GM18502 (cell line): ENCODE data around the gene PSTPIP1.

Experiments used
- ATAC-seq: cut with Tn5 transposase; IDR thresholded peaks from one replicate; pipeline ENCODE4 v1.9.1; 2021; ENCODE audit warnings: mild to moderate bottlenecking; ENCODE audit not compliant: unreplicated experiment, poor library complexity

The PSTPIP1 gene

GRCh38 chr15:76996526-76997401, 1.8 kb downstream of the PSTPIP1 start:
- ATAC-seq, result no peak

DNA sequence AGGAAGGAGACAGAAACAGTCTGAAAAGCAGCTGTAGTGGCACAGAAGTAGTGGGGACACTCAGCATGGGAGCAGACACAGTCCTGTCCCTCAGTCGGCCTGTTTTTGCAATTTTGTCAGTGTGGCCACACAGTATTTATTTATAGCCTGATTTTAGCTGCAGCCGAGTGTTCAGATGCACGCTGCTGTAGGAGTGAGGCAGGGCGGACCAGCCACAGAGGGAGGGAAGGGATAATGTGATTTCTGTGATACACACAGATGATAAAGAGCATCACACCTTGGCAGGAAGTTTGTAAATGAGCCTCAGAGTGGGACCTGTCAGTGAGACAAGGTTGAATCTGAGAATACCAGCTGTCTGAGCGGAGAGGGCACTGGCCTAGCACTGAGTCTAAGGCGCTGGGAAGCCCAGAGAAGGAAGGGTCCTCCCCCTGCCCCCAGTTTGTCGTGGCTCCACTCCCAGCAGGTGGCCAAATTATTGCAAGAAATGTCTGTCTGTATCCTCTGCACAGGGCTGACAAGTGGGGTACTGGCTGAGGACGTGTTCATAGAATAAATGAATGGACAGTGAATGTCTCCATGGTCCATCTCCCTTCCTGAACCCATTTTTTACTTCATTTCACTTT, 3.8 kb downstream of the PSTPIP1 start:
- ATAC-seq, result no peak

DNA sequence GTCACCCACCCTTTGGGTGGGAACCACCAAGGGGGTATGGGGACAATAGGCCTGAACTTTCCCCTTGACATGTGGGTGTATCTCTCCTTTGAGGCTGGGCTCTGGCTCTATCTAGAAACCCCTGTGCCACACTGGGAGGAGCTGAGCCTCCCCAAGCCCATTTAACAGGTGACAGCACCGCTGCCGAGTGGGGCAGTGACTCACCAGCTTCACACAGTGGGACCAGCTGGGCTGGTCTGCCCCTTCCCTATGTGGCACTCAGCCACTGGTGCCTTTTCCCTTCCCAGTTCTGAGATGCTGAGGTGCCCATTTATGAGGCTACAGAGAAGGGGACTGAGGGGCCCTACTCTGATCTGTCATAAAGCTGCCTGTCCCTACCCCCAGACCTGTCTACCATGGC, 5.1 kb downstream of the PSTPIP1 start:
- no peak for ATAC-seq

- no peak for ATAC-seq
Observed at GRCh38 chr15:77001351-77001750, 6.4 kb downstream of the PSTPIP1 start.

GRCh38 chr15:77001966-77002365, 7.0 kb downstream of the PSTPIP1 start:
- no peak for ATAC-seq

- no peak for ATAC-seq
Observed at GRCh38 chr15:77002436-77002835, 7.5 kb downstream of the PSTPIP1 start.

GRCh38 chr15:77002954-77003912, 8.3 kb downstream of the PSTPIP1 start:
- peak; percentile 81 for ATAC-seq

DNA sequence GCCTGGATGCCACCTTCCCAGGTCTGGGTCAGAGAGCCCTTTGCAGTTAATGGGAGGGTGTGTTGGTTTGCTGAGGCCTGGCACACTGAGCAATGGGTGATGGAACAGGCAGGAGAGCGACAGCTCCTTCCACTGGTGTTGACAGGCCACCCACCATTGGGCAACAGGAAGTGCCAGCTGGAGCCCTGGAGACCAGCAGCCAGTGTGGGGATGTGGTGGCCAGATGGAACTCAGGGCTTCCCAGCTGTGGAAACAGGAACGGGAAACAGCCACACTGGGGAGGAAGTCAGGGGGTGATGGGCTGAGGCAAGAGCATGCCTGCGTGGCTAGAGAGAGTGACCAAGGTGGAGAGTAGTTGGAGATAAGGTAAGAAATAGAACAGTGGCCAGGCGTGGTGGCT, 9.3 kb downstream of the PSTPIP1 start:
- ATAC-seq, result no peak

- ATAC-seq, result no peak
Observed at GRCh38 chr15:77009176-77009575, 14.2 kb downstream of the PSTPIP1 start.

DNA sequence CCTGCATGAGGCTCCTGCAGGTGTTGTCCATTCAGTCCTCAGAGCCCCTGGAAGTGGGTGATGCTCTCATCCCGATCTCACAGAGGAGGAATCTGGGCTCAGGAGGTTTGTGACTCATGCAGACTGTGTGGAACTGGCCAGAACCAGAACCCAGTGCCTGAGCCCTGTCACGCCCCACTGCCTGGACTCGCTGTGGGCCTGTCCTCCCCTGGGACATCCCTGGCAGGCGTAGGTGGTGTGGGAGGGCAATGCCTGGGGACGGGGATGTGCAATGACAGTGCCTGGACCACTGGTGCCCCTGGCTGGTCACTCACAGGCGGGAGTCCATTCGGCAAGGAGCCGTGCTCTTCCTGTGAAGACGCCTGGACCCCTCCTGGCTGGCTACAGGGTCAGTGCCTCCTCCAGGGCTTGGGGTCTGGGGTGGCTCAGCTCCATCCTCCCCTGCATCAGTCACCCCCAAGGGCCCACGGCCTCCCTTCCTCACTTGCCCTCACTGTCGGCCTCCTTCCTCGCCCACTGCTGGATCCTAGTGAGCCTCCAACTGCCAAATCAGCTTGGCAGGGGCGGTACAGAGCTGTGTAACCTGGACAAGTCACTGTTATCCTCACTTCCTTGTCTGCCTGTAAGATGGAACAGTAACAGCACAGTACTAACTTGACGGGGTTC, 14.9 kb downstream of the PSTPIP1 start:
- ATAC-seq, result no peak

DNA sequence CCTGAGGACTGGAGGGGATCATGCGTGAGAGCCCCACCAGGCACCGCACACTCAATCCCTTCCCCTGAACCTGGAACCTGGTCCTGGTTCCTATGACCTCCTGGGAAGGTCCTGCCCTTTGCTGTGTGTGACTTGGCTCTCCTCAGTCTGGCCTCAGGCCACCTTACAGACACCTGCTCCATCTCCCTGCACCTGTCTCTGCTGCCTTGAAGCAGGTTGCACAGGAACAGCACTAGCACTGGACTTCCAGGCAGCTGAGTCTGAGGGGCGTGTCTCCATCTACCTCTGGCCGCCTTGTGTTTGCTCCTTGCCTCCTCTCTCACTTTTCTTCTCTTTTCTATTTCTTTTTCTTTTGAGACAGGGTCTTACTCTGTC, 15.4 kb downstream of the PSTPIP1 start:
- no peak for ATAC-seq

DNA sequence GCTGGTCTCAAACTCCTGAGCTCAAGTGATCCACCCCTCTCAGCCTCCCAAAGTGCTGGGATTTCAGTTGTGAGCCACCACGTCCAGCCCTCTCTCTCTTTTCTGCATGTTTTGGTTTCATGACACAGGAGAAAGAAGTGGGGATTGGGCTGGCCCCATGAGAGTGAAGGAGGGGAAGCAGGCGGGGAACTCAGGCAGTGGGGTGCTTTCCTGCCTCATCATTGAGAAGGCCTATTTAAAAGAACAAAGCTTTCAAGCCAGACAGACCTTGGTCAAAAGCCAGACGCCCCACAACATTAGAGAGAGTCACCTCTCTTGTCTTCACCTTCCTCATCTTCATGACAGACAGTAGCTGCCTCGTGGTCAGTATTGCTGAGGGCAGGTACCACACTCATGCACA, 15.9 kb downstream of the PSTPIP1 start:
- ATAC-seq, result no peak

DNA sequence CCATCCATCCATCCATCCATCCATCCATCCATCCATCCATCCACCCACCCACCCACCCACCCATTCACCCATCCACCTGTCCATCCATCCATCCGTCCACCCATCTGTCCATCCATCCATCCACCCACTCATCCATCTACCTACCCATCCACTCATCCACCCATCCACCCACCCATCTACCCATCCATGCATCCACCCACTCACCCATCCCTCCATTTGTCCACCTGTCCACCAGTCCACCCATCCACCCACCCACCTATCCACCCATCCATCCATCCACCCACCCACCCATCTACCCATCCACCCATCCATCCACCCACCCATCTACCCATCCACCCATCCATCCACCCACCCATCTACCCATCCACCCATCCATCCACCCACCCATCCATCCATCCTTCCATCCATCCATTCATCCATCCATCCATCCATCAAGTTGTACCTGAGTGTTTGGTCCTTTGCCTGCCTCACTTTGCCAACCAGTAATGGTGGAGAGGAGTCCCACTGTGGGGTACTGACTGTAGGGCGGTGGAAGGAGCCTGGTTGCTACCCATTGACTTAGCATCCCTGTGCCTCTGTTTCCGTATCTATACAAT, 17.3 kb downstream of the PSTPIP1 start:
- ATAC-seq, result no peak

DNA sequence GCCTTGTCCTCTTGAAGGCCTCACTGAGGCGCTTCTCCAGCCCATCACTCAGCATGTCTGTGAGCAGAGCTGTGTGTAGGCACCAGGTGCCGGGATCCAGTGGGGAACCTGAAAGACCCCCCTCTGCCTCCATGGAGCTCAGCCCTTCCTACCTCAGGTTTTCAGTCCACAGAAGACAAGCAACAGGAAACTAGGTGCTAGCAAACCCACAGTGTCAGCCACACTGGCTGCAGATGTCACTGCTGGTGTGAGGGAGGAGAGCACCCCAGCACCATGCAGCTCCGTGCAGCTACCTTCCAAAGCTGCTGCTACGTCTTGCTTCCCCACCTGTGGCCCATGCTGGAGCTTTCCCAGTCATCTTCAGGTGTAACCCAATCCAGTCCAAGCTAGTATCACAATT, 17.9 kb downstream of the PSTPIP1 start:
- ATAC-seq, result no peak

DNA sequence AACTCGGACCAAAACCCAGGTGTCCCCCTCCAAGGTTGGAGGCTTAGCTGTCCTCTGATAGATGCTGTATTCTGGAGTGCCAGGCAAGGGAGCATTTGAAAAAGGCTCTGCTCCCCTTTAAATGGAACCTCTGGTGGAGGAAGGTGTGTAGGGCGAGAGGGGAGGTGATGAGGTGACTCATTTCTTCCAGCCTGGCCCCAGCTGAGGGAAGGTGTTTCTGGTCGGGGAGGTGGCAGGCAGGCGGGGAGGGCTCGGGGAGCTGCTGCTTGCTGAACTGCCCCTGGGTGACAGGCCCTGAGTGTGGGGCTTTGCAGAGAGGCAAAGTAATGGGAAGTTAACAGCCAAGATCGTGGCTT, 18.8 kb downstream of the PSTPIP1 start:
- ATAC-seq, result peak; percentile 71

DNA sequence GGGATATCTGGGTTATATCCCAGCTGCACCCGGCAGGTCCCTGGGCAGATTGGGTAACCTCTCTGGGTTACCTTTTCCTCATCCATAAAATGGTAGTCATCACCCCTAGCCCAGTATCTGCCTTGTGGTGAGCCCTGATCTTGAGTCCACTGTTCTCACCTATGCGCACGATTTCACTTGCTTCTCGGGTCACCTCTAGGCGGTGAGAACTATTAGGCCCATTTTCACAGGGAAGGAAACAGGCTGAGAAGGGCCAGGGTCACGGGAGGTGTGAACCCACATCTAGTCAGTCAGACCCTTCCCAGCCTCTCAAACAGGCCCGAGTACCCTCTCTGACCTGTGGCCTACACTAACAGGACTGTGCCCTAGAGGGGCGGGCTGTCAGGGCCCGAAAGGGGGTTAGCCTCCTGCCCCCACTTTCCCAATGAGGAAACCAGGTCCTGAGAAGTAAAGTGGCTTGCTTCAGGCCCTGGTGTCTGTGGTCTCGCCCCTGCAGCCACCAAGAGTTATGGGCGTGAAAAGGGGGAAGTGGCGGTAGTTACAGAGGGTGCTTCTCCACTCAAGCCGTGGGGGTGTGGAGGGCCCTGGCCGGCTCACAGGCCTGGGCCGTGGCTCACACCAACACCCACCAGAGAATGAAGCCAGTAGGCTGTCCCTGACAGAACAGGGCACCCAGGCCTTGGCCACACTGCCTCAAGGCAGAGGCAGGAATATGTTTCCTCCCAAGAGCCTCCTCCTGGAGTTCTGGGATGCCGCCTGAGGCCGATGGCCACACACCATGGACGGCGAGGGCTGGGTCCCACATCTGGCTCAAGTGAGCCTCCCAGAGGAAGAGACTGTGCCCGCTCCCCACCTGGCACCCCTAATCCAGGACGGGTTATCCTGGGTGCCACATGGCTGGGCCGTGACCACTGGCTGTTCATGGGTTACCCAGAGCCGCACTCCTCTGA, 19.5 kb downstream of the PSTPIP1 start:
- ATAC-seq, result peak; percentile 47

DNA sequence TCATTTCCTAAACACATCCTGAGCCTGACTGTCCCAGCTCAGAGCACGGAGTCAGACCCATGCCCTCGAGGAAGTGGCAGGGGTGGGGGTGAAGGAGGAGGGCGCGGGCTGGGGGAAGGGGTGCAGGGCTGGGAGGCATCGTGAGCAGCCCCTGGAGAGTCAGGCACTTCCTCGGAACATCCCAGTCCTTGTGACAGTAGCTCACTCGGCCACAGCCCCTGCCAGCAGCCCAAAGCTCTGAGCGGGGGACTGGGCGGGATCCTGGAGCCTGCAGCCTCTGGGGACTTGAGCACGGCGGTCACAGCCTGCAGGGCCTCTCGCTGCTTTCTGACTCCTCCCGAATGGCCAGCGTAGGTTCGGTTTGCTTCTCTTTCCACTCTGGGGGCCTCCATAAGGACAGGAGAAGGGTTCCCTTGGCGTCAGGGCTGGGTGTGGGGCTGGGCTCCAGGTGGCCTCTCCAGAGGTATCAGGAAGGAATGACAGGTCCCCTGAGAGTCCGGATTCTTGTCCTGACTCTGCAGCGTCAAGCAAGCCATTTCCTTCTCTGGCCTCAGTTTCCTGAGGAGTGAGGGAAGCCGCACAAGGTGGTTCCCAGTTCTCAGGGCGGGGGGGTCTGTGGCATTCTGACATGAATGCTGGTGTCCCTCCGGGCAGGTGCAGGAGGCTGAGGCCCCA, 20.9 kb downstream of the PSTPIP1 start:
- no peak for ATAC-seq

- no peak for ATAC-seq
Observed at GRCh38 chr15:77016321-77016695, 21.4 kb downstream of the PSTPIP1 start.
